ENCODE measurements around the gene GFI1B. TPM values are rescaled to one million over a fixed set of nuclear protein-coding genes. Genes with fewer than 3 reads are reported as not detected.
"Not testable (repeated sequence)": the region's sequence is repeated elsewhere in the genome, so short reads cannot be mapped to it uniquely, and the experiment has no call there.

GFI1B gene
- total RNA-seq, 1 donor from 2014 or later = not detected

- no peak for DNase-seq (ENCODE audit: low read depth, low spot score)
Measured at GRCh38 chr9:133009906-133010582, 31.6 kb downstream of the GFI1B start.

- no peak for DNase-seq (ENCODE audit: low read depth, low spot score)
Measured at GRCh38 chr9:133014696-133015095, 36.2 kb downstream of the GFI1B start.

- DNase-seq (ENCODE audit: low read depth, low spot score) = no peak
Measured at GRCh38 chr9:133023117-133023890, 44.8 kb downstream of the GFI1B start.

GRCh38 chr9:133026426-133026825 is 47.9 kb downstream of the GFI1B start:
- no peak for DNase-seq (ENCODE audit: low read depth, low spot score)

- no peak for DNase-seq (ENCODE audit: low read depth, low spot score)
Measured at GRCh38 chr9:133027134-133027533, 48.6 kb downstream of the GFI1B start.

GRCh38 chr9:133028221-133028620 is 49.7 kb downstream of the GFI1B start:
- DNase-seq (ENCODE audit: low read depth, low spot score) = no peak

GRCh38 chr9:133029994-133030316 is 51.5 kb downstream of the GFI1B start:
- no peak for DNase-seq (ENCODE audit: low read depth, low spot score)

- DNase-seq (ENCODE audit: low read depth, low spot score) = peak; percentile 97
Measured at GRCh38 chr9:133030317-133031129, 52.0 kb downstream of the GFI1B start, which contains the start of gene GTF3C5. GTF3C5 (plus strand) TSS chr9:133030997; CDS start chr9:133031012, 15 bp downstream.

GRCh38 chr9:133031130-133031422 is 52.6 kb downstream of the GFI1B start:
- no peak for DNase-seq (ENCODE audit: low read depth, low spot score)

- no peak for DNase-seq (ENCODE audit: low read depth, low spot score)
Measured at GRCh38 chr9:133031496-133031911, 53.0 kb downstream of the GFI1B start.

- no peak for DNase-seq (ENCODE audit: low read depth, low spot score)
Measured at GRCh38 chr9:133032171-133032570, 53.7 kb downstream of the GFI1B start.

- DNase-seq (ENCODE audit: low read depth, low spot score) = no peak
Measured at GRCh38 chr9:133035669-133036068, 57.2 kb downstream of the GFI1B start.

- DNase-seq (ENCODE audit: low read depth, low spot score) = no peak
Measured at GRCh38 chr9:133037775-133038515, 59.5 kb downstream of the GFI1B start.

GRCh38 chr9:133040892-133041479 is 62.5 kb downstream of the GFI1B start:
- DNase-seq (ENCODE audit: low read depth, low spot score) = not testable (repeated sequence)

Other genes starting within 250 kb of the GFI1B start
- 0.07 TPM in 1 of 2 replicates, not detected in the other for gene AK8, start 100.4 kb upstream of the GFI1B start, total RNA-seq
- 1.6 TPM in 2 replicates for gene SPACA9, start 99.8 kb upstream of the GFI1B start, total RNA-seq
- 18.7 and 29.0 TPM in 2 replicates for gene TSC1, start 34.1 kb upstream of the GFI1B start, total RNA-seq
- 52.9 and 58.9 TPM in 2 replicates for gene GTF3C5, start 52.3 kb downstream of the GFI1B start, total RNA-seq
- 0.07 and 0.18 TPM in 2 replicates for gene CEL, start 83.3 kb downstream of the GFI1B start, total RNA-seq
- gene RALGDS, start 142.5 kb downstream of the GFI1B start, total RNA-seq = 30.4 and 34.6 TPM in 2 replicates
- 17.3 and 21.5 TPM in 2 replicates for gene GBGT1, start 185.2 kb downstream of the GFI1B start, total RNA-seq
- gene OBP2B, start 230.6 kb downstream of the GFI1B start, total RNA-seq = not detected in 2 replicates

All from pulmonary artery endothelial cell (primary cell).